Upper lobe of right lung (tissue), 1 donor: Measurements from ENCODE around the gene NEU1. TPM values are rescaled to one million over a fixed set of nuclear protein-coding genes. Genes with fewer than 3 reads are reported as not detected.
A peak's percentile ranks its signal among the peaks of the same experiment; 100 is the strongest.

Source experiments
- ATAC-seq: fragments of 200-7000 bp; cut with Tn5 transposase; one replicate; pipeline ENCODE4 v1.9.1; 2020; ENCODE audit warnings: mild to moderate bottlenecking, moderate library complexity
- DNase-seq: peaks from one replicate; pipeline ENCODE4 v3.0.0-alpha.2; 2020
- H3K27ac ChIP-seq: fragments of 200-600 bp; one replicate; pipeline ENCODE4 v1.8.0; 2022
- H3K27me3 ChIP-seq: fragments of 200-600 bp; one replicate; pipeline ENCODE4 v1.8.0; 2022; ENCODE audit warnings: mild to moderate bottlenecking
- H3K36me3 ChIP-seq: fragments of 200-600 bp; one replicate; pipeline ENCODE4 v1.8.0; 2022
- H3K4me1 ChIP-seq: fragments of 200-600 bp; one replicate; pipeline ENCODE4 v1.8.0; 2022
- H3K4me3 ChIP-seq: fragments of 200-600 bp; one replicate; pipeline ENCODE4 v1.8.0; 2022; ENCODE audit warnings: mild to moderate bottlenecking
- H3K9me3 ChIP-seq: fragments of 200-600 bp; one replicate; pipeline ENCODE4 v1.8.0; 2022
- intact Hi-C: fragments of 100-400 bp; cut with DNase I; formaldehyde crosslinking; loops from one replicate; pipeline ENCODE4 v1.11.0; 2022
- total RNA-seq: library from RNA; stranded (reverse); fragmentation: NEBNext Ultra II Directional; extraction: Animal tissue kit (Norgen Biotek cat#: 25700); gene quantifications from one replicate; pipeline ENCODE4 v1.2.1, GENCODE V29; 2021
- TF ChIP-seq, protein P1 (sequence below): fragments of 200-600 bp; IDR thresholded peaks from one replicate; pipeline ENCODE4 v1.8.0; 2022; ENCODE audit warnings: antibody characterized with exemption
- donor health status: DM: no; HTN: yes; CAD: no; lungs with severe emphysema.

Gene NEU1
- total RNA-seq, 1 donor from 2014 or later = 81.0 TPM

DNA sequence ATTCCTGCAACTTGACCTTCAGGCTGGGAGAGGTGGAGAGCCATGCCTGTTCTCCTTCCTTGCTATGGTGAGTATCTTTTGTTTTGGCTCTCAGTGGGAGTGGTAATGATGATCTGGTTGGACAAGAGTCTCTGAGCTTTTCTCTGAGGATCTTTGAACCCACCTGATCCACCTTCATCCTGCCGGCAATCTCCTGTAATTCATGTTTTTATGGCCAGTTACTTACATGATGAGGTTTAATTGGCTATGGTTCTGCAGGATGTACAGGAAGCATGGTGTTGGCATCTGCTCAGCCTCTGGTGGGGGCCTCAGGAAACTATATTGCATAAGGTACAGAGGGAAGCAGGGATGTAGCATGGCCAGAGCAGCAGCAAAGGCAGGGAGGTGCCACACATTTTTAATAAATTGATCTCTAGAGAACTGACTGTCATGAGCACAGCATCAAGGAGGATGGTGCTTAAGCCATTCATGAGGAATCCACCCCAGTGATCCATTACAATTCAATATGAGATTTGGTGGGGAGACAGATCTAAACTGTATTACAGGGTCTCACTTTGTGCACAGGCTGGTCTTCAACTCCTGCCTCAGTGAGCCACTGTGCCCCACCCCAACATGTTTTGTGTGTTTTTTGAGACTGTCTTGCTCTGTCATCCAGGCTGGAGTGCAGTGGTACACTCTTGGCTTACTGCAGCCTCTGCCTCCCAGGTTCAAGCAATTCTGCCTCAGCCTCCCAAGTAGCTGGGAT lies 25.1 kb downstream of the NEU1 start:
- peak overlapping the region; percentile 93 for H3K27ac ChIP-seq
- H3K36me3 ChIP-seq = peaks cover 43% of the 10 kb centered on the region
- intact Hi-C loops = loop anchor here (10.0 kb wide), 1 partner anchor 143 kb away; no protein-coding TSS in a partner anchor
- no peak for ATAC-seq
- no peak for DNase-seq
- TF ChIP-seq, protein P1, sequence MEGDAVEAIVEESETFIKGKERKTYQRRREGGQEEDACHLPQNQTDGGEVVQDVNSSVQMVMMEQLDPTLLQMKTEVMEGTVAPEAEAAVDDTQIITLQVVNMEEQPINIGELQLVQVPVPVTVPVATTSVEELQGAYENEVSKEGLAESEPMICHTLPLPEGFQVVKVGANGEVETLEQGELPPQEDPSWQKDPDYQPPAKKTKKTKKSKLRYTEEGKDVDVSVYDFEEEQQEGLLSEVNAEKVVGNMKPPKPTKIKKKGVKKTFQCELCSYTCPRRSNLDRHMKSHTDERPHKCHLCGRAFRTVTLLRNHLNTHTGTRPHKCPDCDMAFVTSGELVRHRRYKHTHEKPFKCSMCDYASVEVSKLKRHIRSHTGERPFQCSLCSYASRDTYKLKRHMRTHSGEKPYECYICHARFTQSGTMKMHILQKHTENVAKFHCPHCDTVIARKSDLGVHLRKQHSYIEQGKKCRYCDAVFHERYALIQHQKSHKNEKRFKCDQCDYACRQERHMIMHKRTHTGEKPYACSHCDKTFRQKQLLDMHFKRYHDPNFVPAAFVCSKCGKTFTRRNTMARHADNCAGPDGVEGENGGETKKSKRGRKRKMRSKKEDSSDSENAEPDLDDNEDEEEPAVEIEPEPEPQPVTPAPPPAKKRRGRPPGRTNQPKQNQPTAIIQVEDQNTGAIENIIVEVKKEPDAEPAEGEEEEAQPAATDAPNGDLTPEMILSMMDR = no peak
- no peaks in the 10 kb centered on the region for H3K9me3 ChIP-seq
- no peaks in the 10 kb centered on the region for H3K27me3 ChIP-seq
- peak overlapping the region; percentile 86 for H3K4me3 ChIP-seq
- H3K4me1 ChIP-seq = peaks cover 33% of the 10 kb centered on the region

GRCh38 chr6:31836474-31837368 lies 25.9 kb downstream of the NEU1 start:
- Histone ChIP-seq H3K27me3 (no peaks in the 10 kb centered on the region), H3K4me1 (peaks cover 38% of the 10 kb centered on the region), H3K4me3 (peak overlapping the region; percentile 86), H3K9me3 (no peaks in the 10 kb centered on the region), H3K27ac (peak overlapping the region; percentile 93), H3K36me3 (peaks cover 43% of the 10 kb centered on the region)
- ATAC-seq (no peak), DNase-seq (no peak)
- TF ChIP-seq, protein P1 = no peak
- intact Hi-C loops = loop anchor here (10.0 kb wide), 1 partner anchor 142 kb away; no protein-coding TSS in a partner anchor

DNA sequence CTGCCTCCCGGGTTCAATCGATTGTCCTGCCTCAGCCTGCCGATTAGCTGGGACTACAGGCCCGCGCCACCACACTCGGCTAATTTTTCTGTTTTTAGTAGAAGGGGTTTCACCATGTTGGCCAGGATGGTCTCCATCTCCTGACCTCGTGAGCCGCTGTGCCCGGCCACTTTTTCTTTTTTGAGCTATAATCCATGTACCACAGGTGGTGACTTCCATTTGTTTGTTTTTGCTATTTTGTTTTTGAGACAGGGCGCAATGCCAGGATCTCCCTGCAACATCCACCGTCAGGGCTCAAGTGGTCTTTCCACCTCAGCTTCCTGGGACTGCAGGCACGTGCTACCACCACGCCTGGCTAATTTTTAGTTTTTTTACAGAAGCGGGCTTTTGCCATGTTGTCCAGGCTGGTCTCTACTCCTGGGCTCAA lies 26.6 kb downstream of the NEU1 start:
- peaks cover 44% of the 10 kb centered on the region for H3K4me1 ChIP-seq
- H3K36me3 ChIP-seq = peaks cover 42% of the 10 kb centered on the region
- no peak for DNase-seq
- TF ChIP-seq, protein P1 = no peak
- H3K4me3 ChIP-seq = peak overlapping the region; percentile 86
- H3K27me3 ChIP-seq = no peaks in the 10 kb centered on the region
- peak overlapping the region; percentile 93 for H3K27ac ChIP-seq
- no peaks in the 10 kb centered on the region for H3K9me3 ChIP-seq
- intact Hi-C loops = loop anchor here (10.0 kb wide), 1 partner anchor 141 kb away; no protein-coding TSS in a partner anchor
- ATAC-seq = no peak

DNA sequence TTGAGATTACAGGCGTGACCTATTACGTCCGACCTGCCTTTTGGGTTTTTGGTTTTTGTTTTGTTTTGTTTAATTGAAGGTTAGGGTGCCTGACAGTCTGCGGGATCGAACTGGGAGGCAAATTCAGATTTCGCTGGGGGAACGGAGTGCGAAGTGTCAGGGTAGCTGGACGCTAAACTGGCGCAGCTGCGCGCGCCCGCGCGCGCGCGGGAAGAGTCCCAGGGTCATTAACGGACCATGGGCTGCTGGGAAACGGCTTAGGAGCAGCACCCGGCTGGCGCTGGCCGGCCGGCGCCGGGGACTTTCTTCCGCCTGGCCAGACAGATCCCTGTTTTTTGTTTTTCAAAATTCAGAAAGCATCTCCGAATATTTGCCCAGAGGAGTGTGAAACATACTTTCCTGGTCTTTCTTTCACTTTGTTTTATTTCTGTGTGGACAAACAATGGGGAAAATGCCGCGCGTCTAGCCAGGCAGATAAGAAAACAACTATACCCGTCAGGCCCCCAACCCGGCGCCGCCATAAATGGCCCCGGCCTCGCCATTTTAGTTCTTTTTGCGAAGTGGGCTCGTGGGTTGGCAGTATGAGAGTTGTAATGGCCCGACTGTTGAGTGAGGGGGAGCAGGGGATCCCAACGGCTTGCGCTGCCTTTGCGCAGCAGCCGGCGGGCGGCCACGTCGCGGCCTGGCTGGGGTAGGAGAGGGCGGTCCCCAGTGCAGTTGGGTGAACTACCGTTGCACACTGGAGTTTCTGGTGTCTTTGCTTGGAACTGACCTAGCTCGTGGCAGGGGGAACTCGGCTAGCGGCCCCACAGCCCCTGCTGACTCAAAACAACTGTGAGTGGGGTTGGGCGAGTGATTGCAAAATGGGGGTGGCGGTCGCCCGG lies 28.0 kb downstream of the NEU1 start:
- peaks cover 49% of the 10 kb centered on the region for H3K4me1 ChIP-seq
- H3K4me3 ChIP-seq = peak overlapping the region; percentile 86
- peak; percentile 94 for DNase-seq
- no peaks in the 10 kb centered on the region for H3K9me3 ChIP-seq
- peaks cover 27% of the 10 kb centered on the region for H3K36me3 ChIP-seq
- H3K27ac ChIP-seq = peak overlapping the region; percentile 93
- TF ChIP-seq, protein P1 = no peak
- intact Hi-C loops = loop anchor here (10.0 kb wide), 1 partner anchor 140 kb away; no protein-coding TSS in a partner anchor
- H3K27me3 ChIP-seq = no peaks in the 10 kb centered on the region
- peak; percentile 91 for ATAC-seq
